Activated naive CD8-positive, alpha-beta T cell treated with anti-CD3 and anti-CD28 coated beads, Interleukin-2, amount 50 U/mL, for 24 hours (primary cell): Measurements from ENCODE around the gene PTX4.

Experiments
- ATAC-seq: fragments of 150-1000 bp; cut with Tn5 transposase; one replicate; pipeline ENCODE4 v1.10.0; 2021
- DNase-seq: peaks from one replicate; pipeline ENCODE4 v3.0.0; 2021
- H3K27ac Mint-ChIP-seq: one replicate; pipeline ENCODE4 v1.8.0; 2021; ENCODE audit warnings: mild to moderate bottlenecking, mixed read lengths
- H3K27me3 Mint-ChIP-seq: one replicate; pipeline ENCODE4 v1.8.0; 2021; ENCODE audit warnings: mixed read lengths
- H3K36me3 Mint-ChIP-seq: one replicate; pipeline ENCODE4 v1.8.0; 2021; ENCODE audit warnings: low read depth, mixed read lengths
- H3K4me1 Mint-ChIP-seq: one replicate; pipeline ENCODE4 v1.8.0; 2021; ENCODE audit warnings: mixed read lengths
- H3K4me3 Mint-ChIP-seq: one replicate; pipeline ENCODE4 v1.8.0; 2021; ENCODE audit warnings: mild to moderate bottlenecking, moderate library complexity, mixed read lengths
- H3K9me3 Mint-ChIP-seq: one replicate; pipeline ENCODE4 v1.8.0; 2021; ENCODE audit warnings: mixed read lengths

The PTX4 gene

GRCh38 chr16:1488619-1489018 is at the start of gene PTX4:
TSS of gene PTX4 (minus strand) at chr16:1488944. CDS start at chr16:1488909, 35 bp downstream.
- no peaks in the 10 kb centered on the region for H3K36me3 Mint-ChIP-seq
- no peak within 1 kb of the TSS for H3K4me3 Mint-ChIP-seq

GRCh38 chr16:1537763-1538289 is 49.1 kb upstream of the PTX4 start:
- ATAC-seq (peak; percentile 14), DNase-seq (peak; percentile 54)
- Mint-ChIP-seq H3K4me1 (peaks cover 56% of the 10 kb centered on the region), H3K27ac (peak overlapping the region; percentile 98), H3K36me3 (peaks cover 33% of the 10 kb centered on the region), H3K9me3 (no peaks in the 10 kb centered on the region), H3K4me3 (peak overlapping the region; percentile 99), H3K27me3 (no peaks in the 10 kb centered on the region)

More at GRCh38 chr16:1488619-1489018, at the start of gene PTX4:
- Mint-ChIP-seq H3K27ac (no peak within 1 kb of the TSS), H3K27me3 (no peaks in the 10 kb centered on the region), H3K9me3 (no peaks in the 10 kb centered on the region), H3K4me1 (peaks cover 8% of the 10 kb centered on the region)
- DNase-seq (no peak), ATAC-seq (no peak)

GRCh38 chr16:1537138-1537577 is 48.4 kb upstream of the PTX4 start:
- DNase-seq, result no peak
- H3K27ac Mint-ChIP-seq, result peak overlapping the region; percentile 98
- H3K4me1 Mint-ChIP-seq, result peaks cover 50% of the 10 kb centered on the region
- no peaks in the 10 kb centered on the region for H3K9me3 Mint-ChIP-seq
- peaks cover 33% of the 10 kb centered on the region for H3K36me3 Mint-ChIP-seq
- no peak for ATAC-seq
- peak overlapping the region; percentile 99 for H3K4me3 Mint-ChIP-seq
- no peaks in the 10 kb centered on the region for H3K27me3 Mint-ChIP-seq

- peaks cover 33% of the 10 kb centered on the region for H3K36me3 Mint-ChIP-seq
- H3K9me3 Mint-ChIP-seq, result no peaks in the 10 kb centered on the region
- H3K27me3 Mint-ChIP-seq, result no peaks in the 10 kb centered on the region
- DNase-seq (no peak), ATAC-seq (no peak)
- H3K4me3 Mint-ChIP-seq, result peak overlapping the region; percentile 99
- H3K4me1 Mint-ChIP-seq, result peaks cover 47% of the 10 kb centered on the region
- peak overlapping the region; percentile 98 for H3K27ac Mint-ChIP-seq
Observed at GRCh38 chr16:1536601-1537000, 47.9 kb upstream of the PTX4 start.

- H3K27me3 Mint-ChIP-seq, result no peaks in the 10 kb centered on the region
- DNase-seq (peak; percentile 47), ATAC-seq (peak; percentile 34)
Observed at GRCh38 chr16:1535391-1536291, 46.9 kb upstream of the PTX4 start.

GRCh38 chr16:1534021-1535020 is 45.6 kb upstream of the PTX4 start:
- no peaks in the 10 kb centered on the region for H3K27me3 Mint-ChIP-seq
- peak overlapping the region; percentile 98 for H3K27ac Mint-ChIP-seq
- peak overlapping the region; percentile 99 for H3K4me3 Mint-ChIP-seq
- peak; percentile 34 for DNase-seq
- peaks cover 33% of the 10 kb centered on the region for H3K36me3 Mint-ChIP-seq
- peak; percentile 11 for ATAC-seq
- H3K4me1 Mint-ChIP-seq, result peaks cover 38% of the 10 kb centered on the region
- H3K9me3 Mint-ChIP-seq, result no peaks in the 10 kb centered on the region

More at GRCh38 chr16:1535391-1536291, 46.9 kb upstream of the PTX4 start:
- peak overlapping the region; percentile 99 for H3K4me3 Mint-ChIP-seq
- no peaks in the 10 kb centered on the region for H3K9me3 Mint-ChIP-seq
- peaks cover 44% of the 10 kb centered on the region for H3K4me1 Mint-ChIP-seq
- H3K27ac Mint-ChIP-seq, result peak overlapping the region; percentile 98
- peaks cover 33% of the 10 kb centered on the region for H3K36me3 Mint-ChIP-seq

- DNase-seq, result peak; percentile 39
- H3K27me3 Mint-ChIP-seq, result no peaks in the 10 kb centered on the region
- H3K4me3 Mint-ChIP-seq, result peak within 1 kb of the TSS; percentile 99
- peaks cover 33% of the 10 kb centered on the region for H3K36me3 Mint-ChIP-seq
- H3K4me1 Mint-ChIP-seq, result peaks cover 33% of the 10 kb centered on the region
- H3K27ac Mint-ChIP-seq, result peak within 1 kb of the TSS; percentile 98
- H3K9me3 Mint-ChIP-seq, result no peaks in the 10 kb centered on the region
- peak; percentile 20 for ATAC-seq
Observed at GRCh38 chr16:1533443-1533951, 44.8 kb upstream of the PTX4 start, which contains the start of gene TMEM204. TSS of gene TMEM204 (plus strand) at chr16:1533666. CDS start at chr16:1534276, 610 bp downstream.

GRCh38 chr16:1532771-1533170 is 44.0 kb upstream of the PTX4 start:
- ATAC-seq, result no peak

GRCh38 chr16:1532081-1532760 is 43.5 kb upstream of the PTX4 start:
- H3K27me3 Mint-ChIP-seq, result no peaks in the 10 kb centered on the region
- no peak overlapping the region for H3K27ac Mint-ChIP-seq
- DNase-seq (no peak), ATAC-seq (no peak)
- peaks cover 22% of the 10 kb centered on the region for H3K4me1 Mint-ChIP-seq
- peak overlapping the region; percentile 99 for H3K4me3 Mint-ChIP-seq
- no peaks in the 10 kb centered on the region for H3K9me3 Mint-ChIP-seq
- H3K36me3 Mint-ChIP-seq, result peaks cover 24% of the 10 kb centered on the region

More at GRCh38 chr16:1532771-1533170, 44.0 kb upstream of the PTX4 start:
- DNase-seq, result no peak
- peaks cover 28% of the 10 kb centered on the region for H3K4me1 Mint-ChIP-seq
- no peak overlapping the region for H3K27ac Mint-ChIP-seq
- H3K4me3 Mint-ChIP-seq, result peak overlapping the region; percentile 99
- H3K9me3 Mint-ChIP-seq, result no peaks in the 10 kb centered on the region
- no peaks in the 10 kb centered on the region for H3K27me3 Mint-ChIP-seq
- peaks cover 29% of the 10 kb centered on the region for H3K36me3 Mint-ChIP-seq

GRCh38 chr16:1531638-1531910 is 42.8 kb upstream of the PTX4 start:
- H3K27me3 Mint-ChIP-seq, result no peaks in the 10 kb centered on the region
- peaks cover 18% of the 10 kb centered on the region for H3K4me1 Mint-ChIP-seq
- H3K9me3 Mint-ChIP-seq, result no peaks in the 10 kb centered on the region
- H3K4me3 Mint-ChIP-seq, result no peak overlapping the region
- H3K36me3 Mint-ChIP-seq, result peaks cover 19% of the 10 kb centered on the region
- no peak overlapping the region for H3K27ac Mint-ChIP-seq
- ATAC-seq (no peak), DNase-seq (no peak)

- DNase-seq (no peak), ATAC-seq (no peak)
- Mint-ChIP-seq H3K9me3 (no peaks in the 10 kb centered on the region), H3K27me3 (no peaks in the 10 kb centered on the region), H3K36me3 (peaks cover 15% of the 10 kb centered on the region), H3K4me1 (peaks cover 14% of the 10 kb centered on the region), H3K4me3 (no peak overlapping the region), H3K27ac (no peak overlapping the region)
Observed at GRCh38 chr16:1530883-1531637, 42.3 kb upstream of the PTX4 start.

- DNase-seq (no peak), ATAC-seq (no peak)
- no peaks in the 10 kb centered on the region for H3K9me3 Mint-ChIP-seq
- no peak overlapping the region for H3K4me3 Mint-ChIP-seq
- no peak overlapping the region for H3K27ac Mint-ChIP-seq
- H3K36me3 Mint-ChIP-seq, result peaks cover 10% of the 10 kb centered on the region
- H3K27me3 Mint-ChIP-seq, result no peaks in the 10 kb centered on the region
- peaks cover 17% of the 10 kb centered on the region for H3K4me1 Mint-ChIP-seq
Observed at GRCh38 chr16:1530349-1530882, 41.7 kb upstream of the PTX4 start.
